Fibroblast of lung (primary cell): ENCODE measurements around the gene PRKCD. TPM values are rescaled to one million over a fixed set of nuclear protein-coding genes. Genes with fewer than 3 reads are reported as not detected.

Experiments
- DNase-seq, 2 donors: peaks; one replicate each; pipeline versions ENCODE4 v3.0.0 to v3.0.0-alpha.2; 2010; ENCODE audit warnings: low read depth in 2 of 2
- H2AFZ ChIP-seq: 2 replicates; pipeline ENCODE4 v1.5.1; 2012; ENCODE audit warnings: low read length, control low read depth, inconsistent platforms
- H3K27ac ChIP-seq: 2 replicates; pipeline ENCODE4 v1.5.1; 2011; ENCODE audit warnings: low read length, control low read depth; ENCODE audit not compliant: insufficient read depth
- H3K27me3 ChIP-seq: 2 replicates; pipeline ENCODE4 v1.5.1; 2011; ENCODE audit warnings: mild to moderate bottlenecking, low read length; ENCODE audit not compliant: control insufficient read depth, insufficient read depth
- H3K36me3 ChIP-seq: 2 replicates; pipeline ENCODE4 v1.5.1; 2011; ENCODE audit warnings: low read length; ENCODE audit not compliant: control insufficient read depth, insufficient read depth
- H3K4me1 ChIP-seq: 2 replicates; pipeline ENCODE4 v1.5.1; 2011; ENCODE audit warnings: low read length; ENCODE audit not compliant: control insufficient read depth, insufficient read depth; ENCODE audit errors: extremely low read depth
- H3K4me2 ChIP-seq: 2 replicates; pipeline ENCODE4 v1.5.1; 2011; ENCODE audit warnings: low read length, control low read depth; ENCODE audit not compliant: insufficient read depth; ENCODE audit errors: extremely low read depth
- H3K4me3 ChIP-seq, 4 experiments: fragments of 200-600 bp in 1 of 4; sonication (generic) in 1 of 4; replicated peaks in 1 of 4; 2 replicates each; pipeline ENCODE4 v1.5.1; 2011 to 2016; ENCODE audit warnings: low read length in 4 of 4, low read depth in 3 of 4, mild to moderate bottlenecking in 3 of 4, control low read depth in 2 of 4, inconsistent platforms in 1 of 4, mixed read lengths in 1 of 4; ENCODE audit not compliant: insufficient read depth in 1 of 4; ENCODE audit errors: control extremely low read depth in 1 of 4
- H3K79me2 ChIP-seq: 2 replicates; pipeline ENCODE4 v1.5.1; 2012; ENCODE audit warnings: mild to moderate bottlenecking, low read length, inconsistent platforms; ENCODE audit not compliant: control insufficient read depth, insufficient read depth
- H3K9ac ChIP-seq: 2 replicates; pipeline ENCODE4 v1.5.1; 2011; ENCODE audit warnings: mild to moderate bottlenecking, low read length, control low read depth; ENCODE audit not compliant: insufficient read depth
- H3K9me3 ChIP-seq: 2 replicates; pipeline ENCODE4 v1.5.1; 2012; ENCODE audit warnings: low read depth, low read length; ENCODE audit not compliant: control insufficient read depth, insufficient read depth
- H4K20me1 ChIP-seq: 2 replicates; pipeline ENCODE4 v1.5.1; 2011; ENCODE audit warnings: low read length; ENCODE audit not compliant: control insufficient read depth, insufficient read depth; ENCODE audit errors: extremely low read depth
- CTCF ChIP-seq, 2 donors: IDR thresholded peaks in 1 of 2; conservative IDR thresholded peaks in 1 of 2; 1 replicate in 1 of 2; 2 replicates in 1 of 2; pipeline ENCODE4 v1.5.1; 2011 to 2012; ENCODE audit warnings: low read length in 2 of 2, control low read depth in 1 of 2, inconsistent platforms in 1 of 2, low read depth in 1 of 2, mild to moderate bottlenecking in 1 of 2
- EZH2 ChIP-seq: IDR thresholded peaks from 2 replicates; pipeline ENCODE4 v1.5.1; 2012; ENCODE audit warnings: low read length, control low read depth, mild to moderate bottlenecking; ENCODE audit errors: missing control alignments
- polyA plus RNA-seq, 2 donors: library from polyadenylated mRNA; depleted of rRNA in 1 of 2; stranded (reverse) in 1 of 2; unstranded in 1 of 2; fragments of >200 nt; gene quantifications; 2 replicates each; pipeline ENCODE4 v1.2.1, GENCODE V29; 2011 to 2012; ENCODE audit warnings: missing spikeins in 1 of 2
- total RNA-seq: library from RNA; depleted of rRNA; stranded (reverse); fragments of >200 nt; gene quantifications from 2 replicates; pipeline ENCODE4 v1.2.1, GENCODE V29; 2014

Gene PRKCD
- total and polyA plus RNA-seq, 2 donors (not counting 1 experiment from before 2014, with no cell fraction given) = 3.8 to 21.2 TPM

- Histone ChIP-seq H3K9ac (no peak overlapping the region), H3K4me1 (peaks cover 22% of the 10 kb centered on the region), H3K9me3 (no peaks in the 10 kb centered on the region), H3K27me3 (no peaks in the 10 kb centered on the region), H2AFZ (no peak overlapping the region), H4K20me1 (no peaks in the 10 kb centered on the region), H3K27ac (peak overlapping the region; percentile 87), H3K79me2 (peaks cover 43% of the 10 kb centered on the region), H3K36me3 (peaks cover 56% of the 10 kb centered on the region), H3K4me3 (no peak overlapping the region), H3K4me2 (no peak overlapping the region)
- TF ChIP-seq EZH2 = no peak
- TF ChIP-seq CTCF (conservative IDR thresholded peaks at IDR 0.05 in 1 of 2, IDR thresholded peaks at IDR 0.05 in 1 of 2; ENCODE audit: low read depth in 1 of 2, low read length in 2 of 2) = no peak
- no peak for DNase-seq
Observed at GRCh38 chr3:53235545-53235944, 74.5 kb downstream of the PRKCD start.

- no peak overlapping the region for H3K4me3 ChIP-seq
- no peaks in the 10 kb centered on the region for H4K20me1 ChIP-seq
- H3K4me1 ChIP-seq = peaks cover 22% of the 10 kb centered on the region
- TF ChIP-seq CTCF (conservative IDR thresholded peaks at IDR 0.05 in 1 of 2, IDR thresholded peaks at IDR 0.05 in 1 of 2; ENCODE audit: low read depth in 1 of 2, low read length in 2 of 2) (no peak), EZH2 (no peak)
- H3K4me2 ChIP-seq = no peak overlapping the region
- peaks cover 51% of the 10 kb centered on the region for H3K79me2 ChIP-seq
- H3K9me3 ChIP-seq = no peaks in the 10 kb centered on the region
- peaks cover 58% of the 10 kb centered on the region for H3K36me3 ChIP-seq
- peak overlapping the region; percentile 87 for H3K27ac ChIP-seq
- no peaks in the 10 kb centered on the region for H3K27me3 ChIP-seq
- peak; percentile 89 to 93 for DNase-seq
- H2AFZ ChIP-seq = no peak overlapping the region
- H3K9ac ChIP-seq = peak overlapping the region; percentile 4
Observed at GRCh38 chr3:53236112-53236841, 75.3 kb downstream of the PRKCD start.

GRCh38 chr3:53238051-53238850 lies 77.2 kb downstream of the PRKCD start:
- H3K4me3 ChIP-seq = no peak overlapping the region
- no peaks in the 10 kb centered on the region for H3K9me3 ChIP-seq
- peak overlapping the region; percentile 70 for H3K27ac ChIP-seq
- no peaks in the 10 kb centered on the region for H3K27me3 ChIP-seq
- H3K4me1 ChIP-seq = peaks cover 24% of the 10 kb centered on the region
- H2AFZ ChIP-seq = no peak overlapping the region
- TF ChIP-seq CTCF (conservative IDR thresholded peaks at IDR 0.05 in 1 of 2, IDR thresholded peaks at IDR 0.05 in 1 of 2; ENCODE audit: low read depth in 1 of 2, low read length in 2 of 2) (no peak), EZH2 (no peak)
- DNase-seq = peak; percentile 94 to 98
- no peak overlapping the region for H3K4me2 ChIP-seq
- peaks cover 62% of the 10 kb centered on the region for H3K79me2 ChIP-seq
- peaks cover 50% of the 10 kb centered on the region for H3K36me3 ChIP-seq
- H3K9ac ChIP-seq = no peak overlapping the region
- no peaks in the 10 kb centered on the region for H4K20me1 ChIP-seq
